ENCODE data around the gene STRN4.

Gene STRN4

GRCh38 chr19:46746281-46747057 lies at the start of gene STRN4:
Gene STRN4 (minus strand): TSS chr19:46746450. CDS start chr19:46746430, 20 bp downstream.
- TF ChIP-seq GATA2 (IDR thresholded peaks at IDR 0.05; ENCODE audit: low read depth, low read length) (no peak), GATA3 (IDR thresholded peaks at IDR 0.05; ENCODE audit: low read depth, low read length) (no peak)

DNA sequence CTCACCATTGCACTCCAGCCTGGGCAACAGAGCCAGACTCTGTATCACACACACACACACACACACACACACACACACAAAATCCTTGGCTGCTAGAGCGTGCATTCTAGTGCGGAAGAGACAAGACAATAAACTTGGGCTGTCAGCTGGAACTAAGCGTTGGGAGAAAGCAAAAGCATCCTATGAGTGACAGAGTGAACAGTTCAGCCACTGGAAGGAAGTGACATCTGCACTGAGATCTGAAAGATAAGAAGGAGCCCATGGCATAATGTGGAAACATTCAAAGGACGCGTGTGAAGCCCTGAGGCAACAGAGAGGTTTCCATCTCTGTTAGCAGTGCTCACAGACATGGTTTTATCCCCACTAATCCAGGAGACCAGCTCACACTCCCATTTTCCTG lies 45.7 kb upstream of the STRN4 start:
- TF ChIP-seq GATA2 (IDR thresholded peaks at IDR 0.05; ENCODE audit: low read depth, low read length) (peak; percentile 95), GATA3 (IDR thresholded peaks at IDR 0.05; ENCODE audit: low read depth, low read length) (peak; percentile 86)

DNA sequence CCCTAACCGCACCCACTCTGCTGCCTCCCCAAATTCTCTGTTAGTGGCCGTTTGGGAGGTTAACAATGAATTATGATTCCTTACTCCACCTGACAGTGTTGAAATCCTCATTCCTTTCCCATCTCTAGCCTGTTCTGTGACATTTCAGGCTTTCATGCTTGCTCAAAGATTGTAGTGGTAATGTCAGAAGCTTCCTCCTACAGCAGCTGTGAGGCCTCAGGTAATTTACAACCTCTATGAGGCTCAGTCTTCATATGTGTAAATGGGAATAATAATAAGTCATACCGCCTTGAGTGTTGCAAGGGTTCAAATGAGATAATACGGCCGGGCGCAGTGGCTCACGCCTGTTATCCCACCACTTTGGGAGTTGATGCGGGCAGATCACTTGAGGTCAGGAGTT lies 43.1 kb upstream of the STRN4 start:
- TF ChIP-seq GATA2 (IDR thresholded peaks at IDR 0.05; ENCODE audit: low read depth, low read length) (no peak), GATA3 (IDR thresholded peaks at IDR 0.05; ENCODE audit: low read depth, low read length) (no peak)

GRCh38 chr19:46788968-46789338 lies 42.7 kb upstream of the STRN4 start:
- TF ChIP-seq GATA3 (IDR thresholded peaks at IDR 0.05; ENCODE audit: low read depth, low read length) (no peak), GATA2 (IDR thresholded peaks at IDR 0.05; ENCODE audit: low read depth, low read length) (no peak)

- TF ChIP-seq GATA3 (IDR thresholded peaks at IDR 0.05; ENCODE audit: low read depth, low read length): no peak
- TF ChIP-seq GATA2 (IDR thresholded peaks at IDR 0.05; ENCODE audit: low read depth, low read length): 0 out of 2 replicates have a peak, but pooled peaks have one; percentile 15
Measured at GRCh38 chr19:46788262-46788967, 42.2 kb upstream of the STRN4 start, which contains the start of gene SLC1A5. Gene SLC1A5 (minus strand): TSS chr19:46788594. CDS start chr19:46787965, 629 bp downstream.

GRCh38 chr19:46787331-46788261 lies 41.3 kb upstream of the STRN4 start:
- TF ChIP-seq GATA3 (IDR thresholded peaks at IDR 0.05; ENCODE audit: low read depth, low read length): no peak
- TF ChIP-seq GATA2 (IDR thresholded peaks at IDR 0.05; ENCODE audit: low read depth, low read length): no peak

DNA sequence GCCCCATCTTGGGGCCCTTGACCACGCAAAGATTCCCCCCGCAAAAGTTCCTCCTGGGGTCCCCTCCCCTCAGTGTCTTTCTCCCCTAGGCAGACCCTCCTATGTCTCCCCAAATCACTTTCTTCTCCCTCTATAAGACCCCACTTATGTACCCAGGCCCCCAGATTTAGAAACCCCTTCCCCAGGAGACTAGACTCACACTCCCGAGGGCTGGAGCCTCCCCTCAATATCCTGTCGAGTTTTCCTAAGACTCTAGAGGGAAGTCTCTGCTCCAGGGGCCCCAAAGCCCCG lies 40.7 kb upstream of the STRN4 start:
- no peak for TF ChIP-seq GATA3 (IDR thresholded peaks at IDR 0.05; ENCODE audit: low read depth, low read length)
- no peak for TF ChIP-seq GATA2 (IDR thresholded peaks at IDR 0.05; ENCODE audit: low read depth, low read length)

- TF ChIP-seq GATA2 (IDR thresholded peaks at IDR 0.05; ENCODE audit: low read depth, low read length): peak; percentile 94
- TF ChIP-seq GATA3 (IDR thresholded peaks at IDR 0.05; ENCODE audit: low read depth, low read length): peak; percentile 76; the same call in 1 of the 2 replicates
Measured at GRCh38 chr19:46786236-46787039, 40.2 kb upstream of the STRN4 start.

- no peak for TF ChIP-seq GATA2 (IDR thresholded peaks at IDR 0.05; ENCODE audit: low read depth, low read length)
- no peak for TF ChIP-seq GATA3 (IDR thresholded peaks at IDR 0.05; ENCODE audit: low read depth, low read length)
Measured at GRCh38 chr19:46785980-46786235, 39.7 kb upstream of the STRN4 start.

DNA sequence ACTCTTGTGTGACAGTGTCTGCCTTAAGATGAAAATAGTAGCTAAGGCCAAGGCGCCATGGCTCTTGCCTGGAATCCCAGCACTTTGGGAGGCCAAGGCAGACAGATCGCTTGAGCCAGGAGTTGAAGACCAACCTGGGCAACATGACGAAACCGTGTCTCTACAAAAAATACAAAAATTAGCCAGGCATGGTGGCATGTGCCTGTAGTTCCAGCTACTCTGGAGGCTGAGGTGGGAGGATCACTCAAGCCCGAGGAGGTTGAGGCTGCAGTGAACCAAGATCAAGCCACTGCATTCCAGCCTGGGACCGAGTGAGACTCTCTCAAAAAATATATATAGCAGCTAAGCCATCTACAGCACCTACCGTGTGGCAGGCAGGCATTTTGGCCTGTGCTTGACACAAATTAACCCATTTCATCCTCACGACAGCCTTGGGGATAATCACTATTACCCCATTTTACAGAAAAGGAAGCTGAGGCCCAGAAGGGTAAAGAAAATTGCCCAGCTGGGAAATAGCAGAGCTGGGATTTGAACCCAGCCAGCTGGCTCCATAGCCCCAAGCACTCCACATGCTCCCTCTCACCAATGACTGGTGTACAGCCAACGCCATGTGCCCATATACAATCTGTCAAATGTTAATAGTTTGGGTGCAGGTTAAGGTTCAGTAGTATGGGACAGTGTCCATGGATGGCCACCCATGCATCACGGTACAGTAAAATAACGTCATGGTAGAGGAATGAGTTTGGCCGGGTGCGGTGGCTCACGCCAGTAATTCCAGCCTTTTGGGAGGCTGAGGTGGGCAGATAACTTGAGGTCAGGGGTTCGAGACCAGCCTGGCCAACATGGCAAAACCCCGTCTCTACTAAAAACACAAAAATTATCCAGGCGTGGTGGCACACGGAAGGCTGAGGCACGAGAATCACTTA lies 39.1 kb upstream of the STRN4 start:
- TF ChIP-seq GATA2 (IDR thresholded peaks at IDR 0.05; ENCODE audit: low read depth, low read length): no peak
- TF ChIP-seq GATA3 (IDR thresholded peaks at IDR 0.05; ENCODE audit: low read depth, low read length): no peak

GRCh38 chr19:46784262-46785053 lies 38.2 kb upstream of the STRN4 start:
- no peak for TF ChIP-seq GATA2 (IDR thresholded peaks at IDR 0.05; ENCODE audit: low read depth, low read length)

- TF ChIP-seq GATA3 (IDR thresholded peaks at IDR 0.05; ENCODE audit: low read depth, low read length): no peak
- no peak for TF ChIP-seq GATA2 (IDR thresholded peaks at IDR 0.05; ENCODE audit: low read depth, low read length)
Measured at GRCh38 chr19:46783670-46784069, 37.4 kb upstream of the STRN4 start.

All from SH-SY5Y (cell line).